Colonic mucosa (tissue), 4 donors: ENCODE measurements around the gene TET1. TPM values are rescaled to one million over a fixed set of nuclear protein-coding genes. Genes with fewer than 3 reads are reported as not detected.
"Not testable (repeated sequence)": the region's sequence is repeated elsewhere in the genome, so short reads cannot be mapped to it uniquely, and the experiment has no call there.

ENCODE experiments used
- DNase-seq: peaks from one replicate; pipeline ENCODE4 v3.0.0-alpha.2; 2020
- H3K27ac ChIP-seq: fragments of 200-600 bp; one replicate; pipeline ENCODE4 v1.8.0; 2021
- H3K27me3 ChIP-seq: fragments of 200-600 bp; one replicate; pipeline ENCODE4 v1.8.0; 2021
- H3K36me3 ChIP-seq: fragments of 200-600 bp; one replicate; pipeline ENCODE4 v1.8.0; 2021
- H3K4me1 ChIP-seq: fragments of 200-600 bp; one replicate; pipeline ENCODE4 v1.8.0; 2021; ENCODE audit warnings: mild to moderate bottlenecking
- H3K4me3 ChIP-seq: fragments of 200-600 bp; one replicate; pipeline ENCODE4 v1.8.0; 2021
- H3K9ac ChIP-seq, 2 donors: one replicate each; pipeline ENCODE4 v1.7.0; 2013; ENCODE audit warnings: control low read depth in 2 of 2, low read depth in 2 of 2, low read length in 2 of 2
- H3K9me3 ChIP-seq: fragments of 200-600 bp; one replicate; pipeline ENCODE4 v1.8.0; 2021
- CTCF ChIP-seq: fragments of 200-600 bp; IDR thresholded peaks from one replicate; pipeline ENCODE4 v1.8.0; 2022; ENCODE audit warnings: antibody characterized with exemption, mild to moderate bottlenecking
- intact Hi-C: fragments of 100-400 bp; cut with DNase I; formaldehyde crosslinking; loops from one replicate; pipeline ENCODE4 v1.14.1; 2022
- total RNA-seq, 2 donors: library from RNA; stranded (reverse); fragmentation: NEBNext Ultra II Directional in 1 of 2; extraction: Animal tissue kit (Norgen Biotek cat#: 25700) in 1 of 2; gene quantifications; one replicate each; pipeline ENCODE4 v1.2.1, GENCODE V29; 2021
- donor health status: healthy.
- donor health status: DM: no; HTN: no; CAD: no.
- donor health status: DM: no; HTN: no; CAD: no.

The TET1 gene
- total RNA-seq = 1 to 10 TPM in 1 of 2 donors, under 1 TPM in 1; 0.57 to 1.1 TPM

DNA sequence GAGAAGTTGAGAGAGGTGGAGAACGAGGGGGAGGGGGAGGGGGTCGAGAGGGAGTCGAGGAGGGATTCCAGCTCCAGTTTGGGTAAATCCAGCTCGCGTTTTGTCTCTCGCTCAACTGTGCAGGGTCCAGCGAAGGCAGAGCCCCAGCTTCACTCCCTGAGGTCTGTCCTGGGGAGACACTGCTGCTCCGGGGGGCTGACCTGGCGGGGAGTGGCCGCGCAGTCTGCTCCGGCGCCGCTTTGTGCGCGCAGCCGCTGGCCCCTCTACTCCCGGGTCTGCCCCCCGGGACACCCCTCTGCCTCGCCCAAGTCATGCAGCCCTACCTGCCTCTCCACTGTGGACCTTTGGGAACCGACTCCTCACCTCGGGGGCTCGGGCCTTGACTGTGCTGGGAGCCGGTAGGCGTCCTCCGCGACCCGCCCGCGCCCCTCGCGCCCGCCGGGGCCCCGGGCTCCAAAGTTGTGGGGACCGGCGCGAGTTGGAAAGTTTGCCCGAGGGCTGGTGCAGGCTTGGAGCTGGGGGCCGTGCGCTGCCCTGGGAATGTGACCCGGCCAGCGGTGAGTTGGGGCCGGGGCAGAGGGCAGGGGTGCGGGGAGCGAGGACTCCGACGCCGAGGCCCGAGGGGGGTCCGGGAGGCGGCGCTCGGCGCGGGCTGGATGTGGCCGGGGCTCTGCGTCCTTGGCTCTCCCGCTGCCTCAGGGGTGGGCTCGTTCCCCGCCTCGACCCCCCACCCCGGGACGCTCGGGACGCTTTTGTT, at the start of gene TET1:
Gene TET1, plus strand, starts transcription at position 152 of the 757 bp plus-strand sequence. CDS start 12,002 bp downstream, outside the sequence.
- H3K36me3 ChIP-seq = no peaks in the 10 kb centered on the region
- peak; percentile 53 for DNase-seq
- H3K4me1 ChIP-seq = no peaks in the 10 kb centered on the region
- intact Hi-C loops = no loop called here
- H3K9ac ChIP-seq = peak within 1 kb of the TSS; percentile 63 to 66
- H3K9me3 ChIP-seq = no peaks in the 10 kb centered on the region
- peak within 1 kb of the TSS; percentile 68 for H3K4me3 ChIP-seq
- peaks cover 12% of the 10 kb centered on the region for H3K27me3 ChIP-seq
- no peak within 1 kb of the TSS for H3K27ac ChIP-seq
- TF ChIP-seq CTCF = no peak

GRCh38 chr10:68516216-68516615, 43.9 kb upstream of the TET1 start:
- DNase-seq, H3K27ac ChIP-seq, H3K9me3 ChIP-seq, H3K36me3 ChIP-seq, intact Hi-C loops, H3K9ac ChIP-seq, H3K4me3 ChIP-seq, H3K4me1 ChIP-seq, H3K27me3 ChIP-seq: not testable (repeated sequence)

DNA sequence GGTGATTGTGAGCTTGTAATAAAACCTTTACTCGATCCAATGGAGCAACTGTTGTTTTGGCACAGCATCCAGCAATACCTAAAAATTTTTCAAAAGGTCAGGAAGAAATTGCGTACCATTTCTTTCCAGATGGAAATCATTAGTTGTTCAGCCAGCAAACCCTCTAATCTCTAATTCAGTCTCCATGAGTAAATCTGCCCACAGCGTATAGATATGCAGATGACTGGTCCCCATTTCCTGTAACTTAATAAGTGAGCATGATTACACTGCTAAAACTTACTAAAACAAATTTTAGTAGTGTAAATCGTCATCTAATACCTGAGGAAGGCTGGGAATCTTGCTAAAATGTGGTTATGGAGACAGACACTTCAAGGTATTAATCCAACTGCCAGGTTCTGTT, 43.4 kb upstream of the TET1 start:
- Histone ChIP-seq H3K9me3 (no peaks in the 10 kb centered on the region), H3K4me1 (peaks cover 4% of the 10 kb centered on the region), H3K36me3 (peaks cover 3% of the 10 kb centered on the region), H3K27ac (no peak overlapping the region), H3K27me3 (no peaks in the 10 kb centered on the region), H3K9ac (no peak overlapping the region), H3K4me3 (no peak overlapping the region)
- DNase-seq = no peak
- intact Hi-C loops = no loop called here
- no peak for TF ChIP-seq CTCF

GRCh38 chr10:68517188-68517587, 42.9 kb upstream of the TET1 start:
- TF ChIP-seq CTCF = no peak
- DNase-seq = no peak
- intact Hi-C loops = no loop called here
- Histone ChIP-seq H3K27me3 (no peaks in the 10 kb centered on the region), H3K4me3 (no peak overlapping the region), H3K27ac (no peak overlapping the region), H3K9ac (no peak overlapping the region), H3K4me1 (peaks cover 4% of the 10 kb centered on the region), H3K36me3 (peaks cover 3% of the 10 kb centered on the region), H3K9me3 (no peaks in the 10 kb centered on the region)

GRCh38 chr10:68518609-68519008, 41.5 kb upstream of the TET1 start:
- intact Hi-C loops, H3K27ac ChIP-seq, H3K4me1 ChIP-seq, H3K27me3 ChIP-seq, DNase-seq, H3K4me3 ChIP-seq, H3K36me3 ChIP-seq, H3K9ac ChIP-seq, H3K9me3 ChIP-seq: not testable (repeated sequence)

DNA sequence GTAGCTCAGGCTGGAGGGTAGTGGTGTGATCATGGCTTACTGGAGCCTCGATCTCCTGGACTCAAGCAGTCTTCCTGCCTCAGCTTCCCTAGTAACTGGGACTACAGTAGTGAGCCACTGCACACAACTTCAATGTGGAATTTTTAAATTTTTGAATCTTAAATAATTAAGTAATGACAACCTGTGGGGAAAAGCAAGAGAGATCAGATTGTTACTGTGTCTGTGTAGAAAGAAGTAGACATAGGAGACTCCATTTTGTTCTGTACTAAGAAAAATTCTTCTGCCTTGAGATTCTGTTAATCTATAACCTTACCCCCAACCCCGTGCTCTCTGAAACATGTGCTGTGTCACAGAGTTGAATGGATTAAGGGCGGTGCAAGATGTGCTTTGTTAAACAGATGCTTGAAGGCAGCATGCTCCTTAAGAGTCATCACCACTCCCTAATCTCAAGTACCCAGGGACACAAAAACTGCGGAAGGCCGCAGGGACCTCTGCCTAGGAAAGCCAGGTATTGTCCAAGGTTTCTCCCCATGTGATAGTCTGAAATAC, 34.6 kb upstream of the TET1 start:
- H3K27ac ChIP-seq, H3K36me3 ChIP-seq, H3K27me3 ChIP-seq, H3K4me1 ChIP-seq, H3K9ac ChIP-seq, H3K9me3 ChIP-seq, DNase-seq, H3K4me3 ChIP-seq, intact Hi-C loops: not testable (repeated sequence)
